Keratinocyte (primary cell): ENCODE measurements around the gene KDM2A. TPM values are rescaled to one million over a fixed set of nuclear protein-coding genes. Genes with fewer than 3 reads are reported as not detected.

Experiments used
- DNase-seq: peaks from one replicate; pipeline ENCODE4 v3.0.0-alpha.2; 2011; ENCODE audit warnings: low read depth, missing footprints, low spot score
- FAIRE-seq: peaks from 2 replicates; lab custom pipeline; 2011; peaks lifted over from hg19 to GRCh38; lab: Jason Lieb, UNC
- H2AFZ ChIP-seq: 2 replicates; pipeline ENCODE4 v1.6.0; 2012; ENCODE audit warnings: low read length, control low read depth, inconsistent platforms; ENCODE audit not compliant: control insufficient read depth
- H3K27ac ChIP-seq: 2 replicates; pipeline ENCODE4 v1.5.1; 2011; ENCODE audit warnings: low read length; ENCODE audit not compliant: control insufficient read depth, insufficient read depth
- H3K27me3 ChIP-seq: 3 replicates; pipeline ENCODE4 v1.6.0; 2011; ENCODE audit warnings: low read length; ENCODE audit not compliant: control insufficient read depth, insufficient read depth; ENCODE audit errors: extremely low read depth
- H3K36me3 ChIP-seq, 2 experiments: 2 replicates in 1 of 2; 3 replicates in 1 of 2; pipeline ENCODE4 v1.5.1; 2011; ENCODE audit warnings: low read length in 2 of 2, mild to moderate bottlenecking in 1 of 2; ENCODE audit not compliant: control insufficient read depth in 2 of 2, insufficient read depth in 2 of 2; ENCODE audit errors: extremely low read depth in 1 of 2
- H3K4me1 ChIP-seq: 3 replicates; pipeline ENCODE4 v1.5.1; 2011; ENCODE audit warnings: low read length; ENCODE audit not compliant: control insufficient read depth, insufficient read depth; ENCODE audit errors: extremely low read depth
- H3K4me2 ChIP-seq: 3 replicates; pipeline ENCODE4 v1.6.0; 2011; ENCODE audit warnings: low read depth, low read length; ENCODE audit not compliant: control insufficient read depth, insufficient read depth; ENCODE audit errors: extremely low read depth
- H3K4me3 ChIP-seq, 3 experiments: fragments of 200-600 bp in 1 of 3; sonication (generic) in 1 of 3; 2 replicates in 2 of 3; 3 replicates in 1 of 3; pipeline ENCODE4 v1.5.1; 2011 to 2016; ENCODE audit warnings: low read length in 3 of 3, mild to moderate bottlenecking in 3 of 3, control low read depth in 2 of 3, inconsistent platforms in 1 of 3, low read depth in 1 of 3, mixed read lengths in 1 of 3, mixed run types in 1 of 3, moderate library complexity in 1 of 3; ENCODE audit not compliant: control insufficient read depth in 2 of 3, insufficient read depth in 2 of 3; ENCODE audit errors: extremely low read depth in 1 of 3
- H3K79me2 ChIP-seq: 2 replicates; pipeline ENCODE4 v1.6.0; 2012; ENCODE audit warnings: low read length; ENCODE audit not compliant: control insufficient read depth, insufficient read depth
- H3K9ac ChIP-seq: 3 replicates; pipeline ENCODE4 v1.6.0; 2011; ENCODE audit warnings: low read length; ENCODE audit not compliant: control insufficient read depth, insufficient read depth; ENCODE audit errors: extremely low read depth
- H3K9me1 ChIP-seq: 3 replicates; pipeline ENCODE4 v1.6.0; 2011; ENCODE audit warnings: low read length; ENCODE audit not compliant: control insufficient read depth, insufficient read depth; ENCODE audit errors: extremely low read depth
- H3K9me3 ChIP-seq: 2 replicates; pipeline ENCODE4 v1.5.1; 2012; ENCODE audit warnings: low read depth, low read length; ENCODE audit not compliant: control insufficient read depth
- H4K20me1 ChIP-seq: 3 replicates; pipeline ENCODE4 v1.6.0; 2011; ENCODE audit warnings: low read length; ENCODE audit not compliant: control insufficient read depth, insufficient read depth; ENCODE audit errors: extremely low read depth
- EZH2 ChIP-seq: IDR thresholded peaks from one replicate; pipeline ENCODE4 v1.6.1; 2012; ENCODE audit warnings: inconsistent platforms, mild to moderate bottlenecking, low read length, moderate library complexity
- dilution Hi-C: fragments of 300-500 bp; cut with MboI; formaldehyde crosslinking; loops from one replicate; pipeline ENCODE4 v1.7.0; 2020; ENCODE audit warnings: low sequenced_read_pairs; ENCODE audit not compliant: extremely low pct_ligation_motif_present
- polyA plus RNA-seq, 5 experiments: library from polyadenylated mRNA; depleted of rRNA in 3 of 5; stranded (reverse) in 3 of 5; stranded (forward) in 1 of 5; unstranded in 1 of 5; fragments of >200 nt; gene quantifications; 1 replicate in 1 of 5; 2 replicates in 3 of 5; 3 replicates in 1 of 5; pipeline versions ENCODE4 v1.2.1 to v1.2.3, GENCODE V29; 2011 to 2012; ENCODE audit warnings: missing spikeins in 2 of 5, low read depth in 1 of 5, low replicate concordance in 1 of 5
- TF ChIP-seq, protein P1 (sequence below), 3 experiments: IDR thresholded peaks in 1 of 3; conservative IDR thresholded peaks in 1 of 3; optimal IDR thresholded peaks in 1 of 3; 2 replicates in 2 of 3; 3 replicates in 1 of 3; pipeline versions ENCODE3 to v1.5.1; 2011; ENCODE audit warnings: low read length in 3 of 3, mild to moderate bottlenecking in 3 of 3, moderate library complexity in 2 of 3, control low read depth in 1 of 3, inconsistent platforms in 1 of 3; ENCODE audit not compliant: insufficient read depth in 2 of 3; ENCODE audit errors: extremely low read depth in 1 of 3

KDM2A gene
- polyA plus RNA-seq, 1 donor (not counting 4 experiments of a cell fraction or from before 2014, with no cell fraction given) = 29.9 TPM

DNA sequence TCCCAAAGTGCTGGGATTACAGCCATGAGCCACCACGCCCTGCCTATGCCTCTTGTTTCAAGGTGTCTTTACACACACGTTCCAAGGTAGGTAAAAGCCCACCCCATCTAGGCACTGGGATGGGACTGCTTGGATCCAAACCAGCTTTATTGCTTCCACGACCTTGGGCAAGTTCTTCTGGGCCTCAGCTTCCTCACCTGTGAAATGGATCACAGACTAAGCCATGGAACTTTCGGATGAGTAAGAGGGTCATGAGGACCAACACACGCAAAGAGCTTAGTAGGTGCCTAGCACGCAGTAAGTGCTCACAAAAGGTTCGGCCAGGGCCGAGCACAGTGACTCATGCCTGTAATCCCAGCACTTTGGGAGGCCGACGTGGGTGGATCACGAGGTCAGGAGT lies 46.8 kb upstream of the KDM2A start:
- Histone ChIP-seq H3K9me1 (no peaks in the 10 kb centered on the region), H3K4me2 (no peak overlapping the region), H4K20me1 (no peaks in the 10 kb centered on the region), H3K9me3 (no peaks in the 10 kb centered on the region), H3K27ac (no peak overlapping the region), H3K79me2 (peaks cover 7% of the 10 kb centered on the region), H2AFZ (no peak overlapping the region), H3K4me1 (peaks cover 4% of the 10 kb centered on the region), H3K9ac (no peak overlapping the region), H3K27me3 (no peaks in the 10 kb centered on the region), H3K4me3 (no peak overlapping the region), H3K36me3 (peaks cover 16 to 26% of the 10 kb centered on the region in 2 experiments)
- FAIRE-seq (no peak), DNase-seq (no peak)
- dilution Hi-C loops = no loop called here
- TF ChIP-seq EZH2 = no peak

- Histone ChIP-seq H3K9me1 (no peaks in the 10 kb centered on the region), H3K79me2 (no peaks in the 10 kb centered on the region), H3K36me3 (peaks cover 12 to 18% of the 10 kb centered on the region in 2 experiments), H3K27me3 (no peaks in the 10 kb centered on the region), H4K20me1 (no peaks in the 10 kb centered on the region), H3K9me3 (no peaks in the 10 kb centered on the region), H3K4me2 (no peak overlapping the region), H3K9ac (no peak overlapping the region), H3K27ac (no peak overlapping the region), H3K4me1 (peaks cover 18% of the 10 kb centered on the region), H2AFZ (no peak overlapping the region), H3K4me3 (no peak overlapping the region)
- DNase-seq (no peak), FAIRE-seq (no peak)
- TF ChIP-seq, protein P1, sequence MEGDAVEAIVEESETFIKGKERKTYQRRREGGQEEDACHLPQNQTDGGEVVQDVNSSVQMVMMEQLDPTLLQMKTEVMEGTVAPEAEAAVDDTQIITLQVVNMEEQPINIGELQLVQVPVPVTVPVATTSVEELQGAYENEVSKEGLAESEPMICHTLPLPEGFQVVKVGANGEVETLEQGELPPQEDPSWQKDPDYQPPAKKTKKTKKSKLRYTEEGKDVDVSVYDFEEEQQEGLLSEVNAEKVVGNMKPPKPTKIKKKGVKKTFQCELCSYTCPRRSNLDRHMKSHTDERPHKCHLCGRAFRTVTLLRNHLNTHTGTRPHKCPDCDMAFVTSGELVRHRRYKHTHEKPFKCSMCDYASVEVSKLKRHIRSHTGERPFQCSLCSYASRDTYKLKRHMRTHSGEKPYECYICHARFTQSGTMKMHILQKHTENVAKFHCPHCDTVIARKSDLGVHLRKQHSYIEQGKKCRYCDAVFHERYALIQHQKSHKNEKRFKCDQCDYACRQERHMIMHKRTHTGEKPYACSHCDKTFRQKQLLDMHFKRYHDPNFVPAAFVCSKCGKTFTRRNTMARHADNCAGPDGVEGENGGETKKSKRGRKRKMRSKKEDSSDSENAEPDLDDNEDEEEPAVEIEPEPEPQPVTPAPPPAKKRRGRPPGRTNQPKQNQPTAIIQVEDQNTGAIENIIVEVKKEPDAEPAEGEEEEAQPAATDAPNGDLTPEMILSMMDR (optimal IDR thresholded peaks at IDR 0.05 in 1 of 3, IDR thresholded peaks at IDR 0.05 in 1 of 3, conservative IDR thresholded peaks at IDR 0.05 in 1 of 3; ENCODE audit: extremely low read depth in 1 of 3, insufficient read depth in 2 of 3, low read length in 3 of 3) = no peak
- dilution Hi-C loops = no loop called here
Measured at GRCh38 chr11:67073908-67074307, 45.2 kb upstream of the KDM2A start.

DNA sequence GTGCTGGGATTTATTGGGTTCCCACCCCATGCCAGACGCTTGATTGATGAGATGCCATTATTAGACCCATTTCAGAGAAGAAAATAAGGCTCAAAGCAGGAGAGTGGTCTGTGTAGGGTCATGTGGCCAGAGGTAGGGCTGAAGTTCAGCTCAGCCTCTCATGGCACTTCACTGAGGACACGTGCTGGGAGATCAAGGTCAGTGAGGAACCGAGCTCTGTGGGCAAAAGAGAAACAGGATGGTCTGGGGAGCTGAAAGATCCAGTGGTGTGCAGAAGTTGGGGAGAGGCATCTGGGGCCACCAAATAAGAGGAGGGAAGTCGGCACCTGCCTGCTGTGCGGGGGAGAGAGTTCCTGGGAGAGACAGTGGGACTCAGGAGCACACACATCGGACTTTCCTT lies 42.9 kb upstream of the KDM2A start:
- no peak overlapping the region for H3K27ac ChIP-seq
- FAIRE-seq = no peak

More for the DNA sequence above, 42.9 kb upstream of the KDM2A start:
- Histone ChIP-seq H2AFZ (no peak overlapping the region), H3K79me2 (no peaks in the 10 kb centered on the region), H3K9me1 (no peaks in the 10 kb centered on the region), H3K4me2 (no peak overlapping the region), H3K4me3 (no peak overlapping the region), H3K27me3 (no peaks in the 10 kb centered on the region), H3K9ac (no peak overlapping the region), H3K9me3 (no peaks in the 10 kb centered on the region), H3K36me3 (peaks cover 4 to 8% of the 10 kb centered on the region in 2 experiments), H3K4me1 (peaks cover 20% of the 10 kb centered on the region), H4K20me1 (no peaks in the 10 kb centered on the region)
- dilution Hi-C loops = no loop called here
- TF ChIP-seq EZH2 = no peak
- TF ChIP-seq, protein P1 (optimal IDR thresholded peaks at IDR 0.05 in 1 of 3, IDR thresholded peaks at IDR 0.05 in 1 of 3, conservative IDR thresholded peaks at IDR 0.05 in 1 of 3; ENCODE audit: extremely low read depth in 1 of 3, insufficient read depth in 2 of 3, low read length in 3 of 3) = no peak
- DNase-seq = no peak
